GM19372 (cell line): ENCODE data around the gene C1QTNF6.
"Not testable (repeated sequence)": the region's sequence is repeated elsewhere in the genome, so short reads cannot be mapped to it uniquely, and the experiment has no call there.

Experiments used
- ATAC-seq: cut with Tn5 transposase; IDR thresholded peaks from one replicate; pipeline ENCODE4 v1.9.1; 2021; ENCODE audit warnings: mild to moderate bottlenecking, low read depth, moderate library complexity; ENCODE audit not compliant: unreplicated experiment

Gene C1QTNF6

GRCh38 chr22:37179622-37180420, 8.2 kb downstream of the C1QTNF6 start:
- no peak for ATAC-seq

DNA sequence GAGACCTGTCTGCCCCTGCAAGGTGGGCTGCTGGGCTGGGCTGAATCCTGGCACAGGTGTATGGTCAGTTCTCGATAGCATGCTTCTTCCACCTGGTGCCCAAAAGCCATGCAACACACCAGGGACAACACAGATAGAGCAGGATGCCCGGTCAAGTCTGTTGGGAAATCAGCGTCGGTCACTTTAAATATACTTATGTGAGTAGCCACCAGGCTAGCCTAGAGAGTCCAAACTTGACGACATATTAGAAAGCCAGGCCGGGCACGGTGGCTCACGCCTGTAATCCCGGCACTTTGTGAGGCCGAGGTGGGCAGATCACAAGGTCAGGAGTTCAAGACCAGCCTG, 8.9 kb downstream of the C1QTNF6 start:
- ATAC-seq, result no peak

DNA sequence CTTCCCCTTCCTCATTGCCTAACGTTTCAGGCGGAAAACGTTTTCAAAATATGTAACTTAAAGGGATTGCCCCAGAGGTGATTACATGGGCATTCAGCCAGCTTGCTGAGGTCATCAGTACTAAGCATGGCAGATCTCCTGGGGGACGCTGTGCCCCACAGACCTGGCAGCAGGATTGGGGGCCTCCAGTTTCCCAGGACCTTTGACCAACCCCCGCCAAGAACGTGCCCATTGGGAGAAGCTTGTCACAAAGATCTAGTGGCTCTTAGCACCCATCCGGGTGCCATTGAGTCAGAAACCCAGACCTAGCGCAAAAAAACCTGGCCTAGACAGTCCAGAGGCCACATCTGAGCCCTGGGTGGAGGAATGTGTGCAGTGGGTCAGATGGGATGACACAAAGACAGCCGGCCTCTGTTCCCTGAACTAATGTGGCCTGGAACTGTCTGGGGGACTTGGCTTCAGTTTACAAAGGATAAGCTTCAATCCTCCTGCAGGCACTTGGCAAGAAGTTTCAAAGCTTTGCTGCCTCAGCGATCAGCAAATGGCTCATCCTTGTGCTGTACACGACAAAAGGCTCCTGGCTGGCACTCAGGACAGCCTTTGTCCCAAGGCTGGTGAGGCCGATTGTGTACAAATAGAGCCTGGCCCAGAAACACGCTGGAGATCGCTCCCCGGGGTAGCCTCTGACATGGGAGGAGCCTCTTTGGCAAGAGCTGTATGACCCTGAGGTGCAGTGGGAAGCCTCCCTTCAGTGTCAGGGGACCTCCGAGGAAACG, 9.5 kb downstream of the C1QTNF6 start:
- ATAC-seq, result no peak

- no peak for ATAC-seq
These were observed 10.3 kb downstream of the C1QTNF6 start for GRCh38 chr22:37177755-37178154.

GRCh38 chr22:37177221-37177620, 10.8 kb downstream of the C1QTNF6 start:
- no peak for ATAC-seq

- ATAC-seq, result no peak
These were observed 11.5 kb downstream of the C1QTNF6 start for GRCh38 chr22:37176464-37177061.

- no peak for ATAC-seq
These were observed 12.4 kb downstream of the C1QTNF6 start for GRCh38 chr22:37175414-37176281.

- ATAC-seq, result no peak
These were observed 13.1 kb downstream of the C1QTNF6 start for GRCh38 chr22:37174964-37175363.

DNA sequence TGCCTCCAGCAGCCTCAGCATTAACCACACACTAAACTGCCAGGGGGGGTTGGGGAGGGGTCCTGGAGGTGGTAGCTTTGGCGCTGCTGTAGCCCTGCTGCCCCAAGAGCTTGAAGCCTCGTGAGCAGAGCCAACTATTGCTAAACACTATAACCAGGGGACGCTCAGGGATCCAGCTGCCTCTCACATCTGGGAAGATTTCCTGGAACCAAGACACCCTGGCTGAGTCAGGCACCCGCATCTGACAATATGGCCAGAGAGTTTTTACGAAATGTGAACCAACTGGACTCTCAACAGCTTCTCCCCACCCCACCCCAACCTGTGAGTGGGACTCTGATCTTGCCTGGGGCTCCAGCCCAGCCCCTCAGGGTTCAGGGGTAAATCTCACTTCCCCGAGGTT, 14.3 kb downstream of the C1QTNF6 start:
- no peak for ATAC-seq

GRCh38 chr22:37172266-37173245, 15.5 kb downstream of the C1QTNF6 start:
- no peak for ATAC-seq

DNA sequence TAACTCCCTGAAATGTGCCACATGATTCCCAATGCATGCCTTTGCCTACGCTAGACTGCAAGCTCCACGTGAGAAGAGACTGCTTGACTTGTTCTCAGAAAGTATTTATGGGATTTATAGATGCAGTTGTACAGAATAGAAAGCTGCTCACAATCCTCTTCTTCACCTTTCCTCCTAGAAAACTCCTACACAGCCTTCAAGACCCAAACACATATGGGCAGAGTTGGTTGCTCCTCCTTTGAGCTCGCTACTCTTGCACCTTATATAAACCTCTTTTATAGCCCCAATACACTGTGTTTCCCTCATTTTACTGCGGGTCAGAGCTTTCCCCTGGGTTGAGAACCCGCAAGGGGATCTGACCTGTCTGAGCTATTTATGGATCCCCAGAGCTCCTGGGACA, 16.4 kb downstream of the C1QTNF6 start:
- no peak for ATAC-seq

DNA sequence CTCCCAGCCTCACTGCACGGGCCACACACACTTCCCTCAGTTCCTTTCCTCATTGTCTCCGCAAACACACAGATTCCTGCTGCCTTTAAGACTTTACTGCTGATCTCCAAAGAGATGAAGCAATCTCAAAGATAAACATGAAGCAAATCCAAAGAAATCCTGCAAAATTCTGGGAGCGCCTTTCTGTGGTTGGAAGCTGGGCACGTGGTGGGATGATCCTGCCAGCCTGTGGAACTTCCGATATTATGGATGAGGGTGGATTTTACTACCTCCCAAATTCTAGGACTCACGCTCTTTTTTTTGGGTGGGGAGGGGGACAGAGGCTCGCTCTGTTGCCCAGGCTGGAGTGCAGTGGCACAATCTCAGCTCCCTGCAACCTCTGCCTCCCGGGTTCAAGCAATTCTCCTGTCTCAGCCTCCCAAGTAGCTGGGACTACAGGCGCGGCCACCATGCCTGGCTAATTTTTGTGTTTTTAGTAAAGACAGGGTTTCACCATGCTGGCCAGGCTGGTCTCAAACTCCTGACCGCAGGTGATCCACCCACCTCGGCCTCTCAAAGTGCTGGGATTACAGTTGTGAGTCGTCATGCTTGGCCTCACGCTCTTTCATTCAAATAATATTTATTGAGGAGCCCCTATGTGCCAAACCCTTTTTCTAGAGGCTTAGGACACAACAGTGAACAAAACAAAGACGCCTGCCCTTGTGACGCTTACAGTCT, 17.2 kb downstream of the C1QTNF6 start:
- not testable (repeated sequence) for ATAC-seq

GRCh38 chr22:37169947-37170688, 17.9 kb downstream of the C1QTNF6 start:
- ATAC-seq, result no peak

GRCh38 chr22:37169406-37169805, 18.6 kb downstream of the C1QTNF6 start:
- no peak for ATAC-seq

- ATAC-seq, result no peak
These were observed 19.9 kb downstream of the C1QTNF6 start for GRCh38 chr22:37167981-37168647.

DNA sequence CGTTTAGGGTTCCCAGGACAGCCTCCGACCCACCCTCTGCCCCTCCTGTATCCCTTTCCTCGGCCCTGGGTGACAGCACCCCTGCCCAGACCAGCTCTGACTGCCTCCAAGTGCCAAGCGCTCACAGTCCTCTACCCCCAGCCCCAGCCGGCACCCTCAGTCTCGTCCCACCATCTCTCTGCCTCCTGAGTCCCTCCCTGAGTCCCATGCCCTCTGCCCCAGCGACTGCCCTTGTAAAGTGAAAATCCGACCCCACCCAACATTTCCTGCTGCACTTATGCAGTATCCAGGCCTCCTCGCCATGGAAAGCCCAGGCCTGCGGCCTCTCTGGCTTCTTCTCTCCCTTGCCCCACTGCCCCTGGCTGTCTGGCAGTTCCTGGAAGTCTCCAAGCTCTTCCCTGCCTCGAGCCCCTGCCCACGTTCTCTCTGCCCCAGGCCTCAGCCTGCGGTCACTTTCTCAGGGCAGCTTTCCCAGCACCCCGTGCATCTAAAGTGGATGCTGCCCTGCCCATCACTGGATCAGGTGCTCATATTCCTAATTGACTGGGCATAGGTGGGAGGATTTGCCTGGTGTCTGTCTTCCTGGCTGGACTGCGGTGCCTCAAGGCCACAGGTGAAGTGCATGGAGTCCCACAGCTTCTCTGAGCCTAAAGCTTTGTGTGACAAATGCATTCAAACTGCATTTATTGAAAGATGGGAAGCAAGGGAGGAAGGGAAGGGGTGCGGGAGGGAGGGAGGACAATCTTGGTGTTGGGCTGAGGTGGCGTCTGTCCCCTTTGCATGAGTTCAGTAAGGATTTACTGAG, 20.7 kb downstream of the C1QTNF6 start:
- no peak for ATAC-seq

DNA sequence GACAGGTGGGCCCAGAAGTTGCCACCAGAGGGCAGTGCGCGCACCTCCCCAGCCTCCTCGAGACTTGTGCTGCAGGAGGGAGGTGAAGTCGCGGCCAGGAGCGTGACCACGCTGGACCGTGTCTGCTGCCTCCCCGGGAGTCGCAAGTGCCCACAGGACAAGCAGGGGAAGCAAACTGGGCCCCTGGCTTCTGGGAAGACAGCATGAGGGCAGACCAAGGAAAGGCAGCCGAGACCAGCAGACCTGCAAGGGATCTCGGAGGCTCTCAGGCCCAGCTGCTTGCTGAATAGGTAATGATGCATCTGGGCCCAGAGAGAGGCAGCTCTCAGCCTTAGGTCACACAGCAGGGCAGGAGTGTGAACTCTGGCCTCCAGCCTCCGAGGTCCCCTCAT, 21.4 kb downstream of the C1QTNF6 start:
- no peak for ATAC-seq
